Measurements from ENCODE around the gene DDX1.

Gene DDX1

DNA sequence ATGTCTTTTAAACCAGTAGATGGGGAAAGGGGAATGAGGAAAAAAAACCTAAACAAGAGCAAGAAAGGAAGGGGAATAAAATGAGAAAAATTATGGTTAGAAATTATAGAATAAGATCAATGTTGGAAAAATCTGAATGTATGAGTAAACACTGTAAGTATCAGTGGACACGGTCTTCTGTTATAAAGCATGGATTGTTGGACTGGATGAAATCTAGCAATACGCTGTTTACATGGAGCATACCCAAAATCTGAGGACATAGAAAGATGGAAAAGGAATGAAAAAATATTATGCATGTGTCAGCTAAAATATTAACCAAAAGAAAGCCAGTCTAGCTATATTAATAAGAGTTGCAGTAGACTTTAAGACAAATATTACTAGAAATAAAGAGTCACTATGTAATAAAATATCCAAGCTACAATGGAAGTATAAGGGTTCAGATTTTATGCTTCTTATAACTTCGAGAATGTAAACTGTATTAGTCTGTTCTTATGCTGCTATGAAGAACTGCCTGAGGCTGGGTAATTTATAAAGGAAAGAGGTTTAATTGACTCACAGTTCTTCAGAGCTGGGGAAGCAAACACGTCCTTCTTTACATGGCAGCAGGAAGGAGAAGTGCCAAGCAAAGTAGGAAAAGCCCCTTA is 32.4 kb downstream of the DDX1 start:
- TF ChIP-seq TEAD4 (IDR thresholded peaks at IDR 0.05) (no peak), TAF1 (IDR thresholded peaks at IDR 0.05; ENCODE audit: low read depth) (no peak), CEBPB (IDR thresholded peaks at IDR 0.05) (no peak), FOXM1 (IDR thresholded peaks at IDR 0.05; ENCODE audit: borderline replicate concordance, low read depth) (no peak), EGR1 (IDR thresholded peaks at IDR 0.05) (no peak), YY1 (IDR thresholded peaks at IDR 0.05; ENCODE audit: low read depth) (no peak), RAD21 (IDR thresholded peaks at IDR 0.05; ENCODE audit: low read depth) (no peak), EP300 (IDR thresholded peaks at IDR 0.05; ENCODE audit: borderline replicate concordance) (no peak)
- TF ChIP-seq, protein P1, sequence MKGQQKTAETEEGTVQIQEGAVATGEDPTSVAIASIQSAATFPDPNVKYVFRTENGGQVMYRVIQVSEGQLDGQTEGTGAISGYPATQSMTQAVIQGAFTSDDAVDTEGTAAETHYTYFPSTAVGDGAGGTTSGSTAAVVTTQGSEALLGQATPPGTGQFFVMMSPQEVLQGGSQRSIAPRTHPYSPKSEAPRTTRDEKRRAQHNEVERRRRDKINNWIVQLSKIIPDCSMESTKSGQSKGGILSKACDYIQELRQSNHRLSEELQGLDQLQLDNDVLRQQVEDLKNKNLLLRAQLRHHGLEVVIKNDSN (IDR thresholded peaks at IDR 0.05) = no peak
- TF ChIP-seq, protein P2, sequence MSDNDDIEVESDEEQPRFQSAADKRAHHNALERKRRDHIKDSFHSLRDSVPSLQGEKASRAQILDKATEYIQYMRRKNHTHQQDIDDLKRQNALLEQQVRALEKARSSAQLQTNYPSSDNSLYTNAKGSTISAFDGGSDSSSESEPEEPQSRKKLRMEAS (IDR thresholded peaks at IDR 0.05) = no peak

DNA sequence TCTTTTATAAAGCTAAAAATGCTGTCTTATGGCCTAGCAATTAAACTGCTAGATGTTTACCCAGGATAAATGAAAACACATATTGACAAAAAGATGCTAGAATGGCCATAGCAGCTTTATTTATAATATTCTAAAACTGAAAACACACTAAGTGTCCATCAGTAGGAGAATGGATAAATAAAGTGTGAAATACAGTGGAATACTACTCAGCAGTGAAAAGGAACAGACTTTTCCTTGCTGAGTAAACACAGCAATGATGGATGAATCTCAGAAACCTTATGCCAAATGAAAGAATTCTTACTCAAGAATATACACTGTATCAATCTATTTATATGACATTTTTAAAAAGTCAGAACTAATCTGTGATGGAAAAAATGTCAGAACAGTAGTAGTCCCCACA is 33.2 kb downstream of the DDX1 start:
- TF ChIP-seq, protein P1 (IDR thresholded peaks at IDR 0.05) = no peak
- TF ChIP-seq, protein P3, sequence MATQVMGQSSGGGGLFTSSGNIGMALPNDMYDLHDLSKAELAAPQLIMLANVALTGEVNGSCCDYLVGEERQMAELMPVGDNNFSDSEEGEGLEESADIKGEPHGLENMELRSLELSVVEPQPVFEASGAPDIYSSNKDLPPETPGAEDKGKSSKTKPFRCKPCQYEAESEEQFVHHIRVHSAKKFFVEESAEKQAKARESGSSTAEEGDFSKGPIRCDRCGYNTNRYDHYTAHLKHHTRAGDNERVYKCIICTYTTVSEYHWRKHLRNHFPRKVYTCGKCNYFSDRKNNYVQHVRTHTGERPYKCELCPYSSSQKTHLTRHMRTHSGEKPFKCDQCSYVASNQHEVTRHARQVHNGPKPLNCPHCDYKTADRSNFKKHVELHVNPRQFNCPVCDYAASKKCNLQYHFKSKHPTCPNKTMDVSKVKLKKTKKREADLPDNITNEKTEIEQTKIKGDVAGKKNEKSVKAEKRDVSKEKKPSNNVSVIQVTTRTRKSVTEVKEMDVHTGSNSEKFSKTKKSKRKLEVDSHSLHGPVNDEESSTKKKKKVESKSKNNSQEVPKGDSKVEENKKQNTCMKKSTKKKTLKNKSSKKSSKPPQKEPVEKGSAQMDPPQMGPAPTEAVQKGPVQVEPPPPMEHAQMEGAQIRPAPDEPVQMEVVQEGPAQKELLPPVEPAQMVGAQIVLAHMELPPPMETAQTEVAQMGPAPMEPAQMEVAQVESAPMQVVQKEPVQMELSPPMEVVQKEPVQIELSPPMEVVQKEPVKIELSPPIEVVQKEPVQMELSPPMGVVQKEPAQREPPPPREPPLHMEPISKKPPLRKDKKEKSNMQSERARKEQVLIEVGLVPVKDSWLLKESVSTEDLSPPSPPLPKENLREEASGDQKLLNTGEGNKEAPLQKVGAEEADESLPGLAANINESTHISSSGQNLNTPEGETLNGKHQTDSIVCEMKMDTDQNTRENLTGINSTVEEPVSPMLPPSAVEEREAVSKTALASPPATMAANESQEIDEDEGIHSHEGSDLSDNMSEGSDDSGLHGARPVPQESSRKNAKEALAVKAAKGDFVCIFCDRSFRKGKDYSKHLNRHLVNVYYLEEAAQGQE (IDR thresholded peaks at IDR 0.05; ENCODE audit: low read depth) = no peak
- TF ChIP-seq FOXM1 (IDR thresholded peaks at IDR 0.05; ENCODE audit: borderline replicate concordance, low read depth) (no peak), TCF12 (IDR thresholded peaks at IDR 0.05; ENCODE audit: low read depth) (no peak), TEAD4 (IDR thresholded peaks at IDR 0.05) (no peak), RAD21 (IDR thresholded peaks at IDR 0.05; ENCODE audit: low read depth) (no peak), ZBTB7A (IDR thresholded peaks at IDR 0.05; ENCODE audit: low read depth) (no peak), EGR1 (IDR thresholded peaks at IDR 0.05) (no peak), CEBPB (IDR thresholded peaks at IDR 0.05) (no peak), EP300 (IDR thresholded peaks at IDR 0.05; ENCODE audit: borderline replicate concordance) (no peak), YY1 (IDR thresholded peaks at IDR 0.05; ENCODE audit: low read depth) (no peak), CREB1 (IDR thresholded peaks at IDR 0.05; ENCODE audit: low read depth) (no peak), NFIC (IDR thresholded peaks at IDR 0.05) (no peak), TAF1 (IDR thresholded peaks at IDR 0.05; ENCODE audit: low read depth) (no peak)
- TF ChIP-seq, protein P2 (IDR thresholded peaks at IDR 0.05) = no peak

DNA sequence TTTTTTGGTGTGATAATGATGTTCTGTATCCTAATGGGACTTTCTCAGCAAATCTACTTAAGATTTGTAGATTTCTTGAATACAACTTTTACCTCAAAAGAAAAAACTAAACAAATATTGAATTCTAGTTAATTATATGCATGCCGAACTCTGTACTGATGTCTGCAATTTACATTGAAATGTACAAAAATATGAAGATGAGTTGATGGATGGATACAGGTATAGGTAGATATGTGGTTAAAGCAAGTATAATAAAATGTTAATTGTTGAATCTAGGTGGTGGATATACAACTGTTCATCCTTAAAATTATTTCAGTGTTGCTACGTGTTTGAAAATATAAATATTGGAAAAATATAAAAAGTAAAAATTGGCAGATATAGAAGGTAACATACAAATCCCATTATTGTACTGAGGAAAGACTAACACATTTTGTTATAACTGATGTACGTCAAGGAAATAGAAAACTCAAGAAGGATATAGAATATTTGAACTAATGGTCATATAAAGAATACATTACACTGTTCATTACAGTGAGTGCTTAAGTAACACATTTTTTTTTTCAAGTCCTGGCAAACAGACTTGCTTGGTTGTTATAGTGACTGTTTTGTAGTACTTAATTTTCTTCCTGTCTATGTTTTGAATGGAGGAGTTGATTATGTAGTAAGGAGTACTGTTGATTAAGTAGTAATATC is 33.8 kb downstream of the DDX1 start:
- TF ChIP-seq, protein P2 (IDR thresholded peaks at IDR 0.05) = no peak
- TF ChIP-seq YY1 (IDR thresholded peaks at IDR 0.05; ENCODE audit: low read depth) (no peak), RAD21 (IDR thresholded peaks at IDR 0.05; ENCODE audit: low read depth) (no peak), NFIC (IDR thresholded peaks at IDR 0.05) (no peak), ZBTB7A (IDR thresholded peaks at IDR 0.05; ENCODE audit: low read depth) (no peak)
- TF ChIP-seq, protein P1 (IDR thresholded peaks at IDR 0.05) = no peak

DNA sequence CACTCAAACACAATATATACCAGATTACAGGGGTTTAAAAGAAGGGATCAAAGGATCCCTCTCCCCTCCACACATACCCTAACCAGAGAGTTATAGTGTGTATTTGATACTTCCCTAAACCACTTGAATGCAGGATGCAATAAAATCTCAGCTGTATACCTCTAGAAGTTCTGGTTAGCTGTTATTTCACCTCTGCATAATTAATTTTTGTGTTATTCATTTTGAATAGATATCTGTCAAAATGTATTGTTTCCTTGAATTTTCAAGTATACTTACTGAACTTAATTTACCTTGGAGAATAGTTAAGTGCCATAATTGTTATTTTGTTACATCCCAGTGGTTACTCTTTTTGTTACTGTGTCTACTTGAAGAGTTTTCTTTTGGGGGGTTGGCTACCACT is 34.5 kb downstream of the DDX1 start:
- TF ChIP-seq, protein P3 (IDR thresholded peaks at IDR 0.05; ENCODE audit: low read depth) = no peak
- TF ChIP-seq, protein P1 (IDR thresholded peaks at IDR 0.05) = no peak
- TF ChIP-seq TAF1 (IDR thresholded peaks at IDR 0.05; ENCODE audit: low read depth) (no peak), TEAD4 (IDR thresholded peaks at IDR 0.05) (no peak), ZBTB7A (IDR thresholded peaks at IDR 0.05; ENCODE audit: low read depth) (no peak), TCF12 (IDR thresholded peaks at IDR 0.05; ENCODE audit: low read depth) (no peak), CEBPB (IDR thresholded peaks at IDR 0.05) (no peak), YY1 (IDR thresholded peaks at IDR 0.05; ENCODE audit: low read depth) (no peak), RAD21 (IDR thresholded peaks at IDR 0.05; ENCODE audit: low read depth) (no peak), CREB1 (IDR thresholded peaks at IDR 0.05; ENCODE audit: low read depth) (no peak), NFIC (IDR thresholded peaks at IDR 0.05) (no peak), FOXM1 (IDR thresholded peaks at IDR 0.05; ENCODE audit: borderline replicate concordance, low read depth) (no peak), EGR1 (IDR thresholded peaks at IDR 0.05) (no peak), EP300 (IDR thresholded peaks at IDR 0.05; ENCODE audit: borderline replicate concordance) (no peak)
- TF ChIP-seq, protein P2 (IDR thresholded peaks at IDR 0.05) = no peak

Measured in Ishikawa (cell line).